ENCODE results near the gene PTGIR. TPM values are rescaled to one million over a fixed set of nuclear protein-coding genes. Genes with fewer than 3 reads are reported as not detected.
A peak's percentile ranks its signal among the peaks of the same experiment; 100 is the strongest.

PTGIR gene
- total and polyA plus RNA-seq, 10 of the 15 experiments (the other 5 are each of a cell fraction or from before 2014, with no cell fraction given) = 0.34 to 29.1 (median 9.9) TPM

DNA sequence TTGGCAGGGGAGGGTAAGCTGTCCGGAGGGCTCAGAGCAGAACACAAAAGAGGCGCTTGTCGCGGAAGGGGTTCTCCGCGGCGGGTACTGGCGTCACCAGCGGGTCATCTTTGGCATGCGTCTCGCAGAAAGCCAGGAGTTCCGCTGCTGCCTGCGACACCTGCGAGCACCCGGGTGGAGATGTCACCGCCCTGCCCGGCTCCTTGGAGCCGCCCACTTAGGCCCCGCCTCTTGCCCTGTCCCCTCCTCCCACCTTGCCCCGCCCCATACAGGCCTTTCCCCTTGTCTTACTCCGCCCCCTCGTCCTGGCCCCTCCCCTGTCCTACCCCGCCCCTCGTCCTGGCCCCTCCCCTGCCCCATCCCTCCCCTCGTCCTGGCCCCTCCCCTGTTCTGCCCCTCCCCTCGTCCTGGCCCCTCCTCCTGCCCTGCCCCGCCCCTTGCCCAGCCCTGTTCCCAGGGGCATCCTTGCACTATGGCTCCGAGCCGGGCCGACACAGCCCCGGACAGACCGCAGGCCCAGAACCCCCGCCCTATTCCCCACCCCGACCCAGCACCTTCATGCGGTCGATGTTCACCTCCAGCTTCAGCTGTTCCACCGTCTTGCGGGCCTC lies 9.3 kb upstream of the PTGIR start:
- CTCF ChIA-PET = interaction anchor here (1.2 to 12.1 kb wide), 5 partner anchors 9 to 28 kb away, joined by 4 to 150 read pairs (median 6); partner anchors contain the start of genes DACT3 and PTGIR
- in situ Hi-C loops (cut with MboI) (no loop called here), intact Hi-C loops (cut with micrococcal nuclease; ENCODE audit: unreplicated experiment) (no loop called here)
- SMC1A ChIA-PET (ENCODE audit: uncharacterized antibody, unreplicated experiment) = interaction anchor here (0.6 to 1.4 kb wide), 3 partner anchors 10 to 31 kb away, joined by 3 to 7 read pairs (median 4); partner anchors contain the start of gene PTGIR
- H3K9ac ChIP-seq (ENCODE audit: control insufficient read depth, insufficient read depth, low read length) = no peak overlapping the region
- peak overlapping the region; percentile 75 for H2AFZ ChIP-seq (ENCODE audit: control insufficient read depth, low read depth, low read length)
- RAD21 ChIA-PET (ENCODE audit: unreplicated experiment) = interaction anchor here (0.9 to 1.8 kb wide), 4 partner anchors 17 to 27 kb away, joined by 3 to 9 read pairs (median 4); partner anchors contain the start of gene DACT3
- no TSS peak for BruUV-seq (replicated peaks)
- no peak for DNase-seq (ENCODE audit: low read depth, low spot score)
- 4% methylated on average over 30 of the region's 38 CpGs for WGBS (ENCODE audit: insufficient coverage, insufficient replicate concordance, low lambda C conversion rate, missing lambda C conversion rate)
- POLR2A ChIA-PET = interaction anchor here (0.7 kb wide), 1 partner anchor 10 kb away, joined by 4 read pairs; no protein-coding TSS in a partner anchor
- no peaks in the 10 kb centered on the region; the same call in 2 of the 3 replicates for H3K9me3 ChIP-seq (replicated peaks; ENCODE audit: control insufficient read depth, insufficient read depth, low read length)
- no peak overlapping the region for H3K27ac ChIP-seq (ENCODE audit: control insufficient read depth, insufficient read depth)
- H3K36me3 ChIP-seq (ENCODE audit: control insufficient read depth in 2 of 2, insufficient read depth in 2 of 2, low read length in 1 of 2) = no peaks in the 10 kb centered on the region
- peaks cover 20% of the 10 kb centered on the region for H3K4me1 ChIP-seq (ENCODE audit: control insufficient read depth, insufficient read depth, low read length)
- H4K20me1 ChIP-seq (ENCODE audit: control insufficient read depth, insufficient read depth) = no peaks in the 10 kb centered on the region
- H3K79me2 ChIP-seq (ENCODE audit: control insufficient read depth, insufficient read depth, low read length) = no peaks in the 10 kb centered on the region
- peaks cover 0 to 3% of the 10 kb centered on the region in 2 experiments; a peak in 1 of 4 replicates for H3K27me3 ChIP-seq (replicated peaks in 1 of 2; ENCODE audit: control insufficient read depth in 2 of 2, insufficient read depth in 2 of 2, low read length in 1 of 2)
- peak; percentile 59 for FAIRE-seq
- peak; percentile 80 for ATAC-seq
- H3K4me2 ChIP-seq (ENCODE audit: control insufficient read depth, insufficient read depth) = peak overlapping the region; percentile 88
- TF ChIP-seq SP1 (IDR thresholded peaks at IDR 0.05; ENCODE audit: low read depth, low read length) (peak; percentile 39), NBN (IDR thresholded peaks at IDR 0.05) (no peak), CREB1 (IDR thresholded peaks at IDR 0.05; ENCODE audit: low read depth) (peak; percentile 23; the same call in 1 of the 2 replicates), BHLHE40 (IDR thresholded peaks at IDR 0.05; ENCODE audit: borderline replicate concordance in 1 of 2, low read depth in 2 of 2, low read length in 1 of 2) (peak in 1 of 2 experiments; percentile 27; a peak in 1 of 4 replicates), EZH2 (IDR thresholded peaks at IDR 0.05; ENCODE audit: borderline replicate concordance, control insufficient read depth, low read depth, low read length) (no peak), SPI1 (IDR thresholded peaks at IDR 0.05; ENCODE audit: borderline replicate concordance, insufficient read depth, low read depth, low read length) (0 out of 2 replicates have a peak, but pooled peaks have one; percentile 9), ZNF207 (IDR thresholded peaks at IDR 0.05; ENCODE audit: borderline replicate concordance) (no peak), NR2F1 (conservative IDR thresholded peaks at IDR 0.05) (0 out of 2 replicates have a peak, but pooled peaks have one; percentile 23), MTA3 (IDR thresholded peaks at IDR 0.05; ENCODE audit: borderline replicate concordance, low read length) (no peak), BACH1 (IDR thresholded peaks at IDR 0.05; ENCODE audit: borderline replicate concordance) (0 out of 2 replicates have a peak, but pooled peaks have one; percentile 21)
- TF ChIP-seq, protein P1, sequence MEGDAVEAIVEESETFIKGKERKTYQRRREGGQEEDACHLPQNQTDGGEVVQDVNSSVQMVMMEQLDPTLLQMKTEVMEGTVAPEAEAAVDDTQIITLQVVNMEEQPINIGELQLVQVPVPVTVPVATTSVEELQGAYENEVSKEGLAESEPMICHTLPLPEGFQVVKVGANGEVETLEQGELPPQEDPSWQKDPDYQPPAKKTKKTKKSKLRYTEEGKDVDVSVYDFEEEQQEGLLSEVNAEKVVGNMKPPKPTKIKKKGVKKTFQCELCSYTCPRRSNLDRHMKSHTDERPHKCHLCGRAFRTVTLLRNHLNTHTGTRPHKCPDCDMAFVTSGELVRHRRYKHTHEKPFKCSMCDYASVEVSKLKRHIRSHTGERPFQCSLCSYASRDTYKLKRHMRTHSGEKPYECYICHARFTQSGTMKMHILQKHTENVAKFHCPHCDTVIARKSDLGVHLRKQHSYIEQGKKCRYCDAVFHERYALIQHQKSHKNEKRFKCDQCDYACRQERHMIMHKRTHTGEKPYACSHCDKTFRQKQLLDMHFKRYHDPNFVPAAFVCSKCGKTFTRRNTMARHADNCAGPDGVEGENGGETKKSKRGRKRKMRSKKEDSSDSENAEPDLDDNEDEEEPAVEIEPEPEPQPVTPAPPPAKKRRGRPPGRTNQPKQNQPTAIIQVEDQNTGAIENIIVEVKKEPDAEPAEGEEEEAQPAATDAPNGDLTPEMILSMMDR (IDR thresholded peaks at IDR 0.05 in 2 of 3, conservative IDR thresholded peaks at IDR 0.05 in 1 of 3; ENCODE audit: control insufficient read depth in 2 of 3, extremely low read depth in 1 of 3, insufficient read depth in 1 of 3, low read depth in 3 of 3, low read length in 3 of 3) = no peak
- H3K4me3 ChIP-seq = peak overlapping the region; percentile 63; the same call in 1 of the 2 replicates

Data from GM12878 (cell line).